H1 (cell line): ENCODE data around the gene NEDD4L. TPM values are rescaled to one million over a fixed set of nuclear protein-coding genes. Genes with fewer than 3 reads are reported as not detected.

ENCODE experiments used
- CTCF ChIA-PET: fragments of 300-600 bp; sonication (Branson Sonifier 250); formaldehyde crosslinking; loops from one replicate; lab custom pipeline; 2021; ENCODE audit not compliant: partially characterized antibody; lab: Charles Lee
- POLR2A ChIA-PET: fragments of 300-600 bp; sonication (Branson Sonifier 250); formaldehyde crosslinking; loops from one replicate; lab custom pipeline; 2021; ENCODE audit warnings: inconsistent platforms; ENCODE audit not compliant: partially characterized antibody; lab: Charles Lee
- DNase-seq, 2 experiments: peaks; one replicate each; pipeline versions ENCODE4 v3.0.0 to v3.0.0-alpha.2; 2010 to 2022; ENCODE audit warnings: low spot score in 2 of 2, low read depth in 1 of 2, mixed read lengths in 1 of 2
- FAIRE-seq: peaks from 2 replicates; lab custom pipeline; 2011; peaks lifted over from hg19 to GRCh38; lab: Jason Lieb, UNC
- H2AFZ ChIP-seq: 2 replicates; pipeline ENCODE4 v1.8.1; 2012; ENCODE audit warnings: low read length, inconsistent platforms
- H2AK5ac ChIP-seq: 2 replicates; pipeline ENCODE4 v1.6.1; 2013; ENCODE audit warnings: low read depth, low read length
- H2BK120ac ChIP-seq: replicated peaks from 2 replicates; pipeline ENCODE3; 2013; ENCODE audit warnings: low read depth, low read length, inconsistent platforms
- H2BK12ac ChIP-seq: 2 replicates; pipeline ENCODE4 v1.6.1; 2013; ENCODE audit warnings: low read depth, low read length
- H2BK15ac ChIP-seq: 2 replicates; pipeline ENCODE4 v1.6.1; 2013; ENCODE audit warnings: low read length
- H2BK20ac ChIP-seq: 2 replicates; pipeline ENCODE4 v1.6.1; 2013; ENCODE audit warnings: low read length
- H2BK5ac ChIP-seq: 2 replicates; pipeline ENCODE4 v1.6.1; 2013; ENCODE audit warnings: low read depth, low read length
- H3K14ac ChIP-seq: 2 replicates; pipeline ENCODE4 v1.6.1; 2013; ENCODE audit warnings: inconsistent platforms; ENCODE audit not compliant: insufficient read length
- H3K18ac ChIP-seq: 2 replicates; pipeline ENCODE4 v1.6.1; 2013; ENCODE audit warnings: low read length; ENCODE audit errors: extremely low read depth
- H3K23ac ChIP-seq: 2 replicates; pipeline ENCODE4 v1.6.1; 2013; ENCODE audit warnings: inconsistent platforms; ENCODE audit not compliant: insufficient read length
- H3K23me2 ChIP-seq: 2 replicates; pipeline ENCODE4 v1.6.1; 2013; ENCODE audit warnings: low read depth, low read length
- H3K27ac ChIP-seq: 2 replicates; pipeline ENCODE4 v1.6.1; 2011; ENCODE audit warnings: low read depth, low read length, inconsistent platforms
- H3K27me3 ChIP-seq, 4 experiments: replicated peaks in 1 of 4; 1 replicate in 1 of 4; 2 replicates in 3 of 4; pipeline versions ENCODE4 v1.6.1 to v1.8.1; 2011 to 2013; ENCODE audit warnings: low read length in 3 of 4, mild to moderate bottlenecking in 3 of 4, inconsistent platforms in 2 of 4, mixed read lengths in 2 of 4, moderate library complexity in 1 of 4; ENCODE audit not compliant: control insufficient read depth in 3 of 4, insufficient read depth in 3 of 4; ENCODE audit errors: extremely low read depth in 1 of 4
- H3K36me3 ChIP-seq, 4 experiments: 2 replicates each; pipeline versions ENCODE4 v1.6.1 to v1.8.1; 2011 to 2013; ENCODE audit warnings: mild to moderate bottlenecking in 4 of 4, low read length in 3 of 4, moderate library complexity in 2 of 4, control low read depth in 1 of 4, inconsistent platforms in 1 of 4; ENCODE audit not compliant: insufficient read depth in 4 of 4, control insufficient read depth in 2 of 4
- H3K4ac ChIP-seq: replicated peaks from 2 replicates; pipeline ENCODE3; 2013; ENCODE audit warnings: low read length, low read depth, mixed read lengths, inconsistent platforms; ENCODE audit not compliant: insufficient read length
- H3K4me1 ChIP-seq, 4 experiments: replicated peaks in 1 of 4; 1 replicate in 1 of 4; 2 replicates in 3 of 4; pipeline versions ENCODE4 v1.6.1 to v1.8.1; 2011 to 2013; ENCODE audit warnings: low read length in 3 of 4, inconsistent platforms in 2 of 4, mixed read lengths in 1 of 4; ENCODE audit not compliant: insufficient read depth in 4 of 4, control insufficient read depth in 3 of 4
- H3K4me2 ChIP-seq, 2 experiments: 2 replicates each; pipeline versions ENCODE4 v1.6.1 to v1.8.1; 2011 to 2013; ENCODE audit warnings: low read depth in 2 of 2, low read length in 2 of 2, control low read depth in 1 of 2, inconsistent platforms in 1 of 2, mild to moderate bottlenecking in 1 of 2; ENCODE audit not compliant: insufficient read depth in 1 of 2
- H3K4me3 ChIP-seq, 4 experiments: fragments of 200-600, 300-600 bp in 1 of 4; sonication (generic), shearing (Covaris generic), sonication (Bioruptor Twin) in 1 of 4; 2 replicates each; pipeline versions ENCODE4 v1.5.1 to v1.8.1; 2011 to 2016; ENCODE audit warnings: low read length in 4 of 4, low read depth in 3 of 4, control low read depth in 2 of 4, inconsistent platforms in 2 of 4, mild to moderate bottlenecking in 2 of 4, mixed read lengths in 1 of 4, moderate library complexity in 1 of 4; ENCODE audit not compliant: insufficient read depth in 2 of 4; ENCODE audit errors: extremely low read depth in 1 of 4
- H3K56ac ChIP-seq: replicated peaks from 2 replicates; pipeline ENCODE3; 2013; ENCODE audit warnings: low read depth, mild to moderate bottlenecking, mixed read lengths, low read length, inconsistent platforms; ENCODE audit not compliant: insufficient read length
- H3K79me1 ChIP-seq: 2 replicates; pipeline ENCODE4 v1.6.1; 2013; ENCODE audit warnings: low read depth, low read length, control low read depth
- H3K79me2 ChIP-seq, 2 experiments: 2 replicates each; pipeline versions ENCODE4 v1.6.1 to v1.8.1; 2012 to 2013; ENCODE audit warnings: low read length in 2 of 2, mild to moderate bottlenecking in 2 of 2, inconsistent platforms in 1 of 2; ENCODE audit not compliant: insufficient read depth in 2 of 2, control insufficient read depth in 1 of 2
- H3K9ac ChIP-seq, 4 experiments: replicated peaks in 1 of 4; 1 replicate in 1 of 4; 2 replicates in 3 of 4; pipeline versions ENCODE4 v1.6.1 to v1.8.1; 2011 to 2013; ENCODE audit warnings: low read depth in 3 of 4, low read length in 3 of 4, control low read depth in 2 of 4, mild to moderate bottlenecking in 2 of 4, moderate library complexity in 2 of 4, inconsistent platforms in 1 of 4; ENCODE audit errors: extremely low read depth in 1 of 4
- H3K9me3 ChIP-seq, 2 experiments: 2 replicates each; pipeline versions ENCODE4 v1.6.1 to v1.8.1; 2012 to 2013; ENCODE audit warnings: mild to moderate bottlenecking in 2 of 2, moderate library complexity in 2 of 2, control low read depth in 1 of 2, inconsistent platforms in 1 of 2, low read depth in 1 of 2, low read length in 1 of 2, mixed read lengths in 1 of 2; ENCODE audit not compliant: insufficient read depth in 2 of 2
- H4K20me1 ChIP-seq, 2 experiments: replicated peaks in 1 of 2; 2 replicates each; pipeline versions ENCODE3 to v1.8.1; 2011 to 2013; ENCODE audit warnings: inconsistent platforms in 2 of 2, low read length in 2 of 2, mild to moderate bottlenecking in 1 of 2; ENCODE audit not compliant: insufficient read depth in 2 of 2, control insufficient read depth in 1 of 2
- H4K5ac ChIP-seq: 2 replicates; pipeline ENCODE4 v1.6.1; 2013; ENCODE audit warnings: low read length, low read depth, mixed read lengths, inconsistent platforms; ENCODE audit not compliant: insufficient read length
- H4K8ac ChIP-seq: 2 replicates; pipeline ENCODE4 v1.8.0; 2013; ENCODE audit warnings: mild to moderate bottlenecking, moderate library complexity, low read length, inconsistent platforms; ENCODE audit not compliant: insufficient read depth; ENCODE audit errors: extremely low read depth
- H4K91ac ChIP-seq: replicated peaks from 2 replicates; pipeline ENCODE3; 2013; ENCODE audit warnings: low read length, mixed read lengths, inconsistent platforms; ENCODE audit not compliant: insufficient read length
- BCL11A ChIP-seq, 2 experiments: IDR thresholded peaks; one replicate each; pipeline ENCODE4 v1.6.1; 2011; ENCODE audit warnings: low read depth in 2 of 2, low read length in 2 of 2, mild to moderate bottlenecking in 2 of 2
- HDAC6 ChIP-seq: IDR thresholded peaks from one replicate; pipeline ENCODE4 v1.7.1; 2012; ENCODE audit warnings: low read depth, mild to moderate bottlenecking, inconsistent platforms, low read length, moderate library complexity
- RBBP5 ChIP-seq: IDR thresholded peaks from 2 replicates; pipeline ENCODE4 v1.7.1; 2012; ENCODE audit warnings: low read depth, mild to moderate bottlenecking, inconsistent platforms, low read length, moderate library complexity, borderline replicate concordance
- TEAD4 ChIP-seq: IDR thresholded peaks from 2 replicates; pipeline ENCODE4 v1.6.1; 2012; ENCODE audit warnings: low read depth, low read length, inconsistent platforms, mixed read lengths
- WGBS, 2 experiments: shearing (Covaris generic) in 1 of 2; methylation state at CpG; one replicate each; pipeline versions ENCODE4 v1.1.6 to v1.1.7; 2013 to 2015; ENCODE audit warnings: low lambda C conversion rate in 2 of 2, mixed read lengths in 2 of 2, inconsistent platforms in 1 of 2, low coverage in 1 of 2, missing lambda C conversion rate in 1 of 2; ENCODE audit not compliant: insufficient replicate concordance in 2 of 2, insufficient coverage in 1 of 2, insufficient read length in 1 of 2; ENCODE audit errors: extremely low coverage in 1 of 2, missing lambda C conversion rate in 1 of 2; 5-methylcytosine and 5-hydroxymethylcytosine counted together
- polyA plus RNA-seq, 7 experiments: library from polyadenylated mRNA; depleted of rRNA in 3 of 7; stranded (reverse) in 5 of 7; unstranded in 2 of 7; fragments of >200 nt in 5 of 7; fragments of 200-250 nt in 2 of 7; gene quantifications; 1 replicate in 5 of 7; 2 replicates in 1 of 7; 4 replicates in 1 of 7; pipeline versions ENCODE4 v1.2.1 to v1.2.3, GENCODE V29; 2011 to 2013; ENCODE audit warnings: missing spikeins in 2 of 7, mixed read lengths in 2 of 7
- total RNA-seq: library from RNA; stranded (reverse); fragmentation: NEBNext Ultra II Directional; extraction: Animal tissue kit (Norgen Biotek cat#: 25700); gene quantifications from 2 replicates; pipeline ENCODE4 v1.2.1, GENCODE V29; 2021

The NEDD4L gene
- total and polyA plus RNA-seq, 2 of the 8 experiments (the other 6 are each of a cell fraction or from before 2014, with no cell fraction given) = 37.3 to 69.8 TPM

DNA sequence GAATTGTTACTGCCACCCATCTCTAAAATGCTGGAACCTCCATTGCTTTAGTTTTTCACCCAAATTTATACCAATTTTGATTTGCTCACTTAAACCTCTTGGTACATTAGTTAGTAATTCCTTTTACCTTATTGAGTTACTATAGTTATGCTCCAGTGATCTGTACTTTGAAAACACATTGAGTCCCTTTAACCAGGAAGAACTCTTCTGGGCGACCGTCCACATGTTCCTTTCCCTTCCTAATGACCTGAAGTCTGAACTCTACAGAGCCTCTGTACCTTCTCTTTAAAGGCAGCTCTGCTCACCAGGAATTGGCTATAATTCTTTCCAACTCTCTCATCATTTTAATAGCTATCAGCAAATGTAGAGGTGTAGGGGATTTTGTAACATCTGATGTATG lies 290.0 kb downstream of the NEDD4L start:
- DNase-seq (no peak), FAIRE-seq (no peak)
- Histone ChIP-seq H2AK5ac (no peak overlapping the region), H2AFZ (no peak overlapping the region), H3K9me3 (no peaks in the 10 kb centered on the region), H3K79me2 (no peaks in the 10 kb centered on the region), H2BK5ac (no peak overlapping the region), H4K5ac (no peak overlapping the region), H3K79me1 (no peaks in the 10 kb centered on the region), H3K4me2 (no peak overlapping the region), H4K8ac (no peak overlapping the region), H3K4me3 (no peak overlapping the region), H3K27me3 (no peaks in the 10 kb centered on the region), H3K23me2 (no peaks in the 10 kb centered on the region; the same call in 1 of the 2 replicates), H4K20me1 (no peaks in the 10 kb centered on the region), H3K14ac (no peak overlapping the region), H2BK12ac (no peak overlapping the region), H3K27ac (no peak overlapping the region), H3K9ac (no peak overlapping the region), H2BK120ac (no peak overlapping the region), H3K23ac (no peak overlapping the region), H3K36me3 (peaks cover 0 to 28% (median 10%) of the 10 kb centered on the region in 4 experiments; a peak in 6 of 8 replicates), H3K4me1 (peaks cover 5 to 23% (median 14%) of the 10 kb centered on the region in 4 experiments), H3K56ac (no peak overlapping the region), H3K18ac (no peak overlapping the region), H4K91ac (no peak overlapping the region), H2BK15ac (no peak overlapping the region), H3K4ac (no peak overlapping the region), H2BK20ac (no peak overlapping the region)
- ChIA-PET POLR2A (no interaction called here), CTCF (interaction anchor here (0.6 to 2.0 kb wide), 4 partner anchors 11 to 154 kb away, joined by 3 to 8 read pairs (median 4); no protein-coding TSS in a partner anchor)
- TF ChIP-seq TEAD4 (no peak), HDAC6 (no peak), RBBP5 (no peak), BCL11A (IDR thresholded peaks at IDR 0.05; ENCODE audit: low read depth in 2 of 2, low read length in 2 of 2) (no peak)
- 89% methylated on average over 2 of the region's 2 CpGs; no CpG with 5 or more reads in 1 of the 2 experiments for WGBS, 2 experiments
